OCI-M2 (cell line): Measurements from ENCODE around the gene DAAM2.

Source experiments
- DNase-seq: peaks from one replicate; lab custom pipeline; 2025; ENCODE audit not compliant: unreplicated experiment; lab: John Stamatoyannopoulos, UW

Gene DAAM2

GRCh38 chr6:39816747-39817146 is 24.6 kb downstream of the DAAM2 start:
- DNase-seq: no peak

DNA sequence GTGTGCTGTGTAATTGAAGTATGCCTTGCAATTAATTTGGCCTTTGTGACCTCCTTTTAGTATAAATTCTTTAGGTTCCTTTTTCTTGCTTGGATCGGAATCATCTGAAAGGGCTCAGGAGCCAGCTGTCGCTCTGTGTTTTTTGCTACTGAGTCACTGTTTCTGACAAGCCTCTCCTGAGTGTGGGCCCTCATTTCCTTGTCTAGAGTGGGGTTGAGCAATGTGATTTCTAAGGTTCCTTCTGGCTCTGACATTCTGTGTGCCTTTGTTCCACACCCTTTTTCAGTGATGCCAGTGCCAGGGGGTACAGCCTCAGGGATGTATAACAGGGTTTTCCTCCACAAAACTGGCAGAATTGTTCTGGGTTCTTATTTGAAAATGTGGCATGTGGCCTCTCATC is 26.5 kb downstream of the DAAM2 start:
- DNase-seq: no peak

GRCh38 chr6:39819228-39819627 is 27.1 kb downstream of the DAAM2 start:
- no peak for DNase-seq

GRCh38 chr6:39819676-39820075 is 27.5 kb downstream of the DAAM2 start:
- DNase-seq: no peak

- DNase-seq: no peak
Observed at GRCh38 chr6:39820553-39820952, 28.4 kb downstream of the DAAM2 start.

- no peak for DNase-seq
Observed at GRCh38 chr6:39821046-39821740, 29.0 kb downstream of the DAAM2 start.

DNA sequence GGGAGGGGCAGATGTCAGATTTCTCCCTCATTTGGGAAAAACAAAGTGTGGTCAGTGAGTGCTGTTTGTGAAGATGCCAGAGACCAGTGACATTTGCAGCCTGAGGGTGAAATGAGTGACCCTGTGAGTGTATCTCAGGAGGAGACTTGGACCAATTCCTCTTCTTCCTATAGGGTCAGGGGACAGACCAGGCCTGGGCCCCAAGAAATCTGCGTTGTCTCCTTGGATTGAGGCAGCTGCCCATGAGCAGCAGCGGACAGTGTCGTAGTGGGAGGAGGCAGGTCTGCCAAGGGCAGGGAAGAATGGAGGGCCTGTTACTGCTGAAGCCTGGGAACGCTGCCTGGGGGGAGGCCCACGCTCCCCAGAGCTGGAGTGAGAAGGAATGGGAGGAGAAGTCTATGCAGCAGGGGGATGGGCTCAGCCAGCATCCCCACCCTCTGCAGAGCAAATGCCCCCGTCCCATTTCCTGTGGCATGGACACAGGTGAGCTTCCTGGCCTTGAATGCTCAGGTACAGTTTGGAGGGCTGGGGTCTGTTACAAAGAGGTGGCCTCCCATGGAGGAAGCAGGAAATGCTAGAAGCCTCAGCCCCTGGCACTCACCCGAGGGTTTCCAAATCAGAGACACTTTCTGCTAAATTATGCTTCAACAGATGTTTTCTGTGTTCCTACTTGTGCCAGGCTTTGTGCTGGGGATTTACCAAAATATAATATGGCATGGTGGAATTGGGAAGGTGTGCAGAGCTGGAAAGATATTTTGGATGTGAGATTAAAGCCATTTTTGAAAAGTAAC is 29.8 kb downstream of the DAAM2 start:
- DNase-seq: no peak

GRCh38 chr6:39822846-39823815 is 31.0 kb downstream of the DAAM2 start:
- no peak for DNase-seq

DNA sequence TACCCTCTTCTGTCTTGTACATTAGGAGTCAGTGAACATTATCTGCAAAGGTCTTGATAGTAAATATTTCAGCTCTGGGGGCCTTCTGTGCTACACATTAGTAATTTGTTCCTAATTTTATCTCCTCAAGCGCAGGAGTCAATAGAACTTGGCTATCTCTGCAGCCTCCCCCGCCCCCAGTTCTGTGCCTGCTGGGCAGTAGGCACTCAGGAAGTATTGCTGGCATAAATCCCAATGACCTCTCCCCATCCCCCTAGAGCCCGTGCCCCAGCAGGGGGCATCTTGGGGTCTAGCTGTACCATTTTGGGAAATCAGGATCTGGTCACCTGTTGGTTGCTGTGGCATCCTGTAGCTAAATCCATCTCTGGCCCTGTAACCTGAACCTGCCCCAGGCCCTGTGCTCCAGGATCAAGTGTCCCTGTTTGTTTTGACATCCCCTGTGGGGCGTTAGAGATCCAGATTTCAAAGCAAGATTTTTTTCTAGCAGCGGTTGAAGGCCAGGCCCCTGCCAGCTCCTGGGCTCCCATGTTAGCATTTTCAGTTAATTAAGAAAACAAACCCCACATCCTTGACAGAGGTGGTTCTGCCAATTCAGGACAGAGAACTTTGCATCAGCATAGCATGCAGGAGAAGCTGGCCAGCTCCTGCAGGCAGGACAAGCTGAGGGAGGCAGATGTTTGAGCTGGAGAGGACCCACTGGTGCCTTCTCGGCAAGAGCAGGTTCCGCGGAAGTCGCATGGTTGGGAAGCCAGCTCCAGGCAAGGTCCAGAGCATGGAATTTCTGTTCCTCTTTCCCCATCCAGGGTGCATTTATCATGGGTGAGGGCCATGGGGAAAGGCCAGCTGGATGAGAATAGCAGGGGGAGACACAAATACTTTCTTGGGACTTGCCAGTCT is 32.1 kb downstream of the DAAM2 start:
- no peak for DNase-seq

DNA sequence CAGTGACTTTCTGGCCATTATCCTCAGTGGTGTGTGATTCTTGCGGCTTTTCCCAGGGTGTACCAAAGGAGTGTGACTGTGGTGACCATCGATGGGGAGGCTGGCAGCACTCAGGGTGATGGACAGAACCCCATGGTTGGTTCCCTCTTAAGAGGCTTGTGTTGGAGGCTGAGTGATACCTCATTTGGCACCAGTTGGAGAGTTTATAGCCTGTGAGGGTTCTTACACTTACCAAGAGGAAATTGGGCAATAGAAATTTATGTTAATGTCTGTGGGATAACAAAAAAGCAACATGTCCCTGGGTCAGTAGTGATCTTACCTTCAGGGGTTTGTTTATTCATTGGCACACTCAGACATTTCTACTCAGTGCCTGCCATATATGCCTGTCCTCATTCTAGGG is 37.2 kb downstream of the DAAM2 start:
- no peak for DNase-seq

- DNase-seq: no peak
Observed at GRCh38 chr6:39830444-39830843, 38.3 kb downstream of the DAAM2 start.

GRCh38 chr6:39831701-39832100 is 39.5 kb downstream of the DAAM2 start:
- no peak for DNase-seq

- DNase-seq: no peak
Observed at GRCh38 chr6:39834278-39834677, 42.1 kb downstream of the DAAM2 start.

- no peak for DNase-seq
Observed at GRCh38 chr6:39834866-39835265, 42.7 kb downstream of the DAAM2 start.

DNA sequence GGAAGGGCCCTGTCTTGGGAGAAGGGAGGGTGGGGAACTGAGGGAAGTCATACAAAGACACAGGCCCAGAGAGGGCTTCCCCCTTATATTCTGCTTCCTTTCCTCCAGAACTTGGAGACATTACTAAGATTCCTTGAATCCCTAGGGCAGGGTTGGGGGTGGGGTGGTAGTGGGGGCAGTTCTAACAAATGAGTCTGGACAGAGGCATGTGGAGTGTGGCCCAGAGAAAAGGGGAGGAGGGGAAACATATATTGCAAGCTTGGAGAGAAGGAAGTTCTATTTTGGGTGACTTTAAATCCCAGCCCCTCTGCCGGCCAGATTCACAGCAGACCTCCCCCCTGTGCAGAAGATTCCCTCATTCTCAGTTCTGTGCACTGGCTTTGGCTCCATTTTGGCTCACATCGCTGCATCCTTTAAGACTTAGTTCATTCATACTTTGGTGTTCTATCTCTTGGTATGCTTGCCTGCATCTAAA is 43.7 kb downstream of the DAAM2 start:
- DNase-seq: no peak

DNA sequence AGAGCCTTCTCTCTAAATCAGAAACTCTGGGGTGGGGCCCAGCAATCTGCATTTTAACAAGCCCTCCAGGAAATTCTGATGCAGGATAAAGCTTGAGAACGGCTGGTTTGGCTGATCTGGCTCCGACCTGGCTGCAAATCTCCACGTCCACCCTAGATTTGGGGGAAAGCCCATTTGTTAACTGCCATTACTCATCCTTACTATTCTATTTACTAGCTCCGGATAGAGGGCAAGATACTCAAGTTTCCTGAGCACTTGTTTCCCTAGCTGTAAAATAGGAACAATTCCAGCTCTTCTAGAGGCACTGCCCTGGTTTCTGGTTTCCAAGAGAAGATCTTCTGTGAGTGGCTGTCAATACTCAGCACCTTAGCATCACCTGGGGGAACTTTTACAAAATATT is 44.4 kb downstream of the DAAM2 start:
- DNase-seq: no peak

DNA sequence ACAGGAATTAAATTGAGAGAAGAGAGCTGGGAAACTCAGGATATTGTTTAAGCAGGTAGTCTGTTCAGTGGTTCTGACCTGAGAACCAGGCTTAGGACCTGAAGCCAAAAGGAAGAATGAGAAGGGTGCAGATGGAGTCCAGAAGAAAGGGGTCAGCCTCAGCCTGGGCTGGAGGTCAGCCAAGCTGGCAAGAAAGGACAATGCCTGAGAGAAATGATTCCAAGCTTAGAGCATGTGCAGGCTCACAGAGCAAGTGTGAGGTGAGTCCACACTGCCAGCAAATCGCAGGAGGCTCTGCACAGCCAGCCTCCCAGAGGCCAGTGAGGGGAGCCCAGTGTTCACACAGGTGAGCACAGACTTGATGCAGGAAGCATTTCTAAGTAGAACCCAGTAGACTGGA is 47.3 kb downstream of the DAAM2 start:
- no peak for DNase-seq

DNA sequence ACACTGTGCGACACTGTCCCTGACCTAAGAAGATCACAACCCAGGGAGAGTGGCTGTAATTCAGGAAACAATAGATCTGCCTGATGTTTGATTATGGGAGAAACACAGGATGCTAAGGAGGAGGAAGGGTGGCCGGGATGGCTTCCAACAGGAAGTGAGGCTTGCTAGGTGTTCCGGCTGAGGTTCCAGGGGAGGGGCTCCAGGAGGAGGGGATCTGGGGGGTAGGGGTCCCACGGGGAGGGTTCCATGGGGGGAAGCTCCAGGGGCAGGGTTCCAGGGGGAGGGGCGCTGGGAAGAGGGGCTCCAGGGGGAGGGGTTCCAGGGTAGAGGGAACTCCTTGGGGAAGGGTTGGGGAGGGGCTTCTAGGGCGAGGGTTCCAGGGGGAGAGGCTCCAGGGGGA is 48.6 kb downstream of the DAAM2 start:
- DNase-seq: no peak

GRCh38 chr6:39841291-39841690 is 49.1 kb downstream of the DAAM2 start:
- DNase-seq: no peak

GRCh38 chr6:39841923-39842322 is 49.7 kb downstream of the DAAM2 start:
- no peak for DNase-seq
